GM19023 (cell line): ENCODE results near the gene INTS13.
"Not testable (repeated sequence)": the region's sequence is repeated elsewhere in the genome, so short reads cannot be mapped to it uniquely, and the experiment has no call there.

Source experiments
- ATAC-seq: cut with Tn5 transposase; IDR thresholded peaks from one replicate; pipeline ENCODE4 v1.9.1; 2021; ENCODE audit warnings: mild to moderate bottlenecking, moderate library complexity; ENCODE audit not compliant: unreplicated experiment

INTS13 gene

DNA sequence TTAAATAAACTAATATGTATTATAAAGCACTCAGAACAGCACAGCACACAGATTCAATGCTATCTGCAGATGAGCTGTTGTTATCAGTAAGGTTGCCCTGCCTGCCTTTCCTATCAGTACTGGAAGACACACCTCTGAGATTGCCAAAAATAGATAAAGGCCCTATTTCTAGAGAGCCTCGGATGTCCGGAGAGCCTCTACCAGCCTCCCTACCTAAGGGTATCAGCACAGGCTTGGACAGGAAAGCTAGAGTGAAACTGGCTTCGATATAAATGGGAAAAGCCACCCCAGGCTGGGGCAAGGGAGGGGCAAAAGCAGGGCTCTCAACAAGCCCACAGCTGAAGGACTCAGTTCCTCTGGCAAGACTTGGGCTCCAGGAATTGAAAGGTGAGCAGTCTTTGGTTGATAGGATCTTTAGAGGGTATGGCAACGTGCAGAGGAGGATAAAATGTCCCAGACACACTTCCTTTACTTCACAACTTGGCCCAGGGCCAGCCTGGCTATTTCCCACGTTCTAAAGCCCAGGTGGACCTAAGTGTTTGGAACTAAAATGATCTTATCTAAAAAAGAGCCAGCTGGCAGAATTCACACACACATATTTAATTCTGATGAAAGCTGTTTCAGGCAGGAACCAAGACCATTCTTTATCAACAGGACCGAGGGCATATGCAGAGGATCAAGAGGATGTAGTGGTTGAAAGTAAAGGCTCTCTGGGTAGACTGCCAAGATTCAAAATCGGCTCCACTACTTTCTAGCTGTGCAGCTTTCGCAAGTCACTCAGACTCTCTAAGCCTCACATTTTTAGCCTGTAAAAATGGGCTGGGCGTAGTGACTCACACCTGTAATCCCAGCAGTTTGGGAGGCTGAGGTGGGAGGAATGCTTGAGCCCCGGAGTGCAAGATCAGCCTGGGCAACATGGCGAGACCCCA is 67.0 kb downstream of the INTS13 start:
- ATAC-seq, result no peak

DNA sequence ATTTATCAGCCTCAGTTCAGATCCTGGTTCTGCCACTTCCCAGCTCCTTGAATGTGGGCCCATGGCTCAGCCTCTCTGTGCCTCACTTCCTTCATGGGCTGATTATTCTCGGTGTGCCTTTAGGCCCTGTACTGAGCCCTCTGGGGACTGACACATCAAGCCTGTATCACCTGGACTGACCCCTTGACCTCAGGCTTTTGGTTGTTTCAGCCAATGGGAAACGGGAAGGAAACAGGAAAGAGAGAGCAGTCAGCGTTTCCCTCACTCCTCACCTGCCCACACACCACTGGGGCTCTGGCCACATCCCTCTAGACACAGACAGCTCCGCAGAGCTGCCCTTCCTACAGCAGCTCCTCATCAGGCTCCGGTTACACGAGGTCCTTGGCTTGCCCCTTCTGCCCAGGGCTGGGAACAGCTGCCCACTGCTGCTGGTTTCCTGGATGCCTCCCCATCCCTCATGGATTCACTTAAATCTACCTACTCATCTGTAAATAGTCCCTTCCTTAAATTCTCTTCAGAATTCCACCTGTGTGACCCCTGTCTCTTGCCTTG is 67.8 kb downstream of the INTS13 start:
- ATAC-seq, result no peak

DNA sequence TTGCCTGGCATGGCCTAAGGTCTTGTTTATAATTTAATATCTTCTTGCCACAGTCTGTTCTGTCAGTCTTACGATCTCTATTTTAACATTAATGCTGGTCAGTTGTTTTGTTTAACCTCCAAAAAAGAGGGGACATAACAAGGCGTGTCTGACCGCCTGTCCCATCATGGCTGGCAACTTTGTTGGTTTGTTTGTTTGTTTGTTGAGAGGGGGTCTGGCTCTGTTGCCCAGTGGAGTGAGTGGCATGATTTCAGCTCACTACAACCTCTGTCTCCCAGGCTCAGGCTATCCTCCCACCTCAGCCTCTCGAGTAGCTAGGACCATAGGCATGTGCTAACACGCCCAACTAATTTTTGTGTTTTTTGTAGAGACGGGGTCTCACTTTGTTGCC is 68.7 kb downstream of the INTS13 start:
- no peak for ATAC-seq

DNA sequence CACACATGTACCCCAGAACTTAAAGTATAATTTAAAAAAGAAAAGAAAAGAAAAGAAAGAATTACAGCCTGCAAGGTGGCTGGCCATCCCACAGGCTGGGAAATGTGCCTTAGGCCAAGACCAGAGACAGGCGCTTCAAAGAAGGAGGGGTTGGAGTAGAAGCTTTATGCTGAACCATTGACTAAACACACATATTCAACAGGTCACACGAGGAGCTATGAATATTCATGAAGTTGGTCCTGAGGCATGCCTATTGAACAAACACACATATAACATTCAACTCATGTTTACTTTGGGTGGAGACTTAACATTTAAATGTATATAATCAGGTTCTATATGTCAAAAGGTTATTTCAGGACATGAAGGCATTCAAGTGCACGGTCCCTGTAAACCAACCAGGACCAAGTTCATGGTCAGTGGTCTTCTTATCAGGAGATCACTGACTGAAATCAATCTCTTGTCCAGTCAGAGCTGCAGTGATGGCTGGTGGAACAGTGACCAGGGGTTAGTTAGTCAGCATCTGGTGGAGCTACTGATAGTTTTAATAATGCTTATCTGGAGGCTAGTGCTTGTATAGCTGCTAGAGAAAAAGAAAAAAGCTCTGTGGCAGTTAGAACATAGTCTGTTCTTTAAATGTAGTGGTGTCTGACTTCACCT is 69.2 kb downstream of the INTS13 start:
- no peak for ATAC-seq

DNA sequence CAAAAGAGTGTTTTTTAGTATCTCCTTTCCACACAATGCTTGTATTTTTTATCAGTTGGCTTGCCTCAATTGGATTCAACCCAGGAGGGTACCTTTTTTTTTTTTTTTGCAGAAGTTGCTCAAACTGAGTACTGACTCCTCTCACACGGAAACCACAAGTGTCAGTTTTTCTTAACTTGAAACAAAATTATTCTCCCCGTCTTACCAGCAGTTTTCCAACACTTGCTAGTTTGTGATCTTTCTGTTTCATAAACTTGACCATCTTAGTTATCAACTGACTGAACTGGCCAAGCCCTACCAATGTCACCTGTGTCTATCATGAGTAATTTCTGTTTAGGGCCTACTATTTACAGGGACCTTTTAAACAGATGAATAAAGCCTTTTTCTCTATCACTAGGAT is 70.7 kb downstream of the INTS13 start:
- peak; percentile 77 for ATAC-seq

DNA sequence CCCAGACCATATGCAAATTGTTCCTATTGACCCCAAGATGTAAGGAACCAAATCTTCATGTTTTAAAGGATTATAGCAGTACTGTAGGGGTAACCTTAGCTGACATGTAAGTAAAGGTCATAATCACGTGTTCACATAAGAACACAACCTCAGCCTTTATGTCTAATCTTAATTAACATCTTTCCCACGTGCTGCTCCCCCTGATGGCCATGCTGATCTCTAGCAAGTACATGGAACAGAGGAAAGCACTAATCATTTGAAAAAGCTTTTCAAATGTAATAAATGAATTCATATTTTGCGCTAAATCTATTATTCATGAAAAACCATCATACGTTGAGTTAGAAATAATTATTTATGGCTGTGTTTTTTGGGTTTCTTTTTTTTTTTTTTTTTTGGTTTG is 74.3 kb downstream of the INTS13 start:
- no peak for ATAC-seq

DNA sequence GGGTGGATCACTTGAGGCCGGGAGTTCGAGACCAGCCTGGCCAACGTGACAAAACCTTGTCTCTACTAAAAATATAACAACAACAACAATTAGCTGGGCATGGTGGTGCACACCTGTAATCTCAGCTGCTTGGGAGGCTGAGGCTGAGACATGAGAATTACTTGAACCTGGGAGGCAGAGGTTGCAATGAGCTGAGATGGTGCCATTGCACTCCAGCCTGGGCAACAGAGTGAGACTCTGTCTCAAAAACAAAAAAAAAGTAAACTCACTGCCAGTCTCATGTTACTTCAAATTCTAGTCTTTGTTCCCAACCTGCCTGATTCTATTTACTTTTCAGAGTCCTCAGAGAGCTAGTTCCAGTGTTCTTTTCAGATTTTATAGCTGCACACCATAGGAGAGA is 75.0 kb downstream of the INTS13 start:
- ATAC-seq, result not testable (repeated sequence)

DNA sequence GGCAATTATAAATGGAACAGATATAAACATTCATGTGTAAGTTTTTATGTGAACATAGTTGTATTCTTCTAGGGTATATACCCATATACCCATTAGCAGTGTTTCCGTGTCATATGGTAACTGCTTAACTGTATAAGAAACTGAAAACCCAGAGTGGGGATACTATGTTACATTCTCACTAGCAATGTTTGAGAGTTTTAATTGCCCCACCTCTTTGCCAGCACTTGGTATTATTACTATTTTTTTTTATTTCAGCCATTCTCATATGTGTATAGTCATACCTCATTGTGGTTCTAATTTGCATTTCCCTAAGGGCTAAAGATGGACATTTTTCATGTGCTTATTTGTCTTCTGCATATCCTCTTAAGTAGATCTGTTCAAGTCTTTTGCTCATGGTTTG is 76.1 kb downstream of the INTS13 start:
- ATAC-seq, result no peak

DNA sequence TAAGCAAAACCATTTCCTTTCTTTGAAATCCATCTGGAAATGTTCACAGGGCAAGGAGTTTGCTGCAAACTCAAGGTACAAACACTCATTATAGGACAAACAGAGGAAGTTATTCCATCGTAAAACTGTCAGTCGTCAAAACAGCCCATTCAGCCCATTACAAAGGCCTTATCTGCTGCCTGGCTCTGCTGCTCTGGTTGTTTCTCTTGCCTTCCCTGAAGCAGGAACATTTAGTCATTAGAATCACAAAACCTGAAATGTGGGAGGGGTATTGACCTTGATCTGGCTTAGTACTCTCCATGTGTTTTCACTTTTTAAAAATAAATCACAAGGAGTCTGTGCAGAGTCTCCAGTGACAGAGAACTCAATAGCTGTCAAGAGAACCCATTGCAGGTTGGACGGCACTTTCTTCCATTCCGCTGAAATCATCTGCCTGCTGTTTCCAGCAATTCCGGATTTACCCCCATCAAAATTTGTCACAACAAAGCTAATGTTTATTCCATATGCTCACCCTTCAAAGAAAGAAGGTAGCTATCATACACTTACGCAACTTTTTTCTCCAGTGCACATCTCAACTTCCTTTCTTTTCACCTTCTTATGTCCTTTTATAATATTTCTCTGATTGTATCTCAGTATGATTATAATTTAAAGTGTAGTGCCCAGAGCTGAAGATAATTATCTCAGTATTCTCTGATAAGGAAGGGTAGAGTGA is 80.2 kb downstream of the INTS13 start:
- no peak for ATAC-seq

DNA sequence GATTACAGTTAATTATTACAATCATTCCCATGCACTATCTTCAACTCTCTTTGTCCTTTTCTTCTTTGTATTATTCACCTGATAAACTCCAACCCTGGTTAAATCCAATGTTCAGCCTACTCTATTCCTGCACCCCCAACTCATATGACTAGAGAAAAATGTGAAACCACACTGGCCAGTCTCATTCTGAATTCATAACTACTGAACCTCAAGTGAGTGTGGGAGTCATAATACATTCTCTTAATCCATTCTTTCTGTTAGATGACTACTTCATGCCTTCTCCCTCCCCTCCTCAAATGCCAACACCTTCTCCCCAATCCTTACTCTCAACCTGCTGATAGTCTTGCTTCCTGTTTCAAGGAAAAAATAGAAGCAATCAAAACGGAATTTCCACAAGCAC is 82.4 kb downstream of the INTS13 start:
- no peak for ATAC-seq
